Hepatocyte (in vitro differentiated cells): ENCODE data around the gene MT1E. TPM values are rescaled to one million over a fixed set of nuclear protein-coding genes. Genes with fewer than 3 reads are reported as not detected.

Experiments
- DNase-seq: peaks from one replicate; pipeline ENCODE4 v3.0.0-alpha.2; 2016; ENCODE audit warnings: low spot score
- H2AFZ ChIP-seq: fragments of 200-600 bp; sonication (generic); 2 replicates; pipeline ENCODE4 v1.6.0; 2016; ENCODE audit warnings: antibody characterized with exemption, mild to moderate bottlenecking
- H3K27ac ChIP-seq: fragments of 200-600 bp; sonication (generic); 2 replicates; pipeline ENCODE4 v1.5.1; 2016; ENCODE audit warnings: mild to moderate bottlenecking
- H3K27me3 ChIP-seq: fragments of 200-600 bp; sonication (generic); 2 replicates; pipeline ENCODE4 v1.6.1; 2016
- H3K36me3 ChIP-seq: fragments of 200-600 bp; sonication (generic); replicated peaks from 2 replicates; pipeline ENCODE4 v1.5.1; 2016; ENCODE audit warnings: low read depth; ENCODE audit not compliant: insufficient read depth
- H3K4me1 ChIP-seq: fragments of 200-600 bp; sonication (generic); 2 replicates; pipeline ENCODE4 v1.5.1; 2016; ENCODE audit warnings: mild to moderate bottlenecking, moderate library complexity; ENCODE audit not compliant: insufficient read depth
- H3K4me2 ChIP-seq: fragments of 200-600 bp; sonication (generic); 2 replicates; pipeline ENCODE4 v1.6.0; 2016
- H3K4me3 ChIP-seq: fragments of 200-600 bp; sonication (generic); 2 replicates; pipeline ENCODE4 v1.5.1; 2016; ENCODE audit warnings: mild to moderate bottlenecking
- H3K79me2 ChIP-seq: fragments of 200-600 bp; sonication (generic); 2 replicates; pipeline ENCODE4 v1.6.0; 2017; ENCODE audit warnings: mild to moderate bottlenecking
- H3K9me2 ChIP-seq: fragments of 200-600 bp; sonication (generic); replicated peaks from 2 replicates; pipeline ENCODE4 v1.6.0; 2017; ENCODE audit warnings: mild to moderate bottlenecking; ENCODE audit not compliant: insufficient read depth
- H3K9me3 ChIP-seq: fragments of 200-600 bp; sonication (generic); 2 replicates; pipeline ENCODE4 v1.5.1; 2016; ENCODE audit warnings: low read depth, mild to moderate bottlenecking
- H4K20me1 ChIP-seq: fragments of 200-600 bp; sonication (generic); 2 replicates; pipeline ENCODE4 v1.6.0; 2016; ENCODE audit warnings: mild to moderate bottlenecking; ENCODE audit not compliant: insufficient read depth, poor library complexity, severe bottlenecking
- EZH2 ChIP-seq: fragments of 200-600 bp; sonication (generic); IDR thresholded peaks from 2 replicates; pipeline ENCODE4 v1.6.1; 2016; ENCODE audit warnings: antibody characterized with exemption, mild to moderate bottlenecking, borderline replicate concordance
- EZH2phosphoT487 ChIP-seq: fragments of 200-600 bp; sonication (generic); IDR thresholded peaks from one replicate; pipeline ENCODE4 v1.6.1; 2018; ENCODE audit warnings: antibody characterized with exemption, mild to moderate bottlenecking, low read depth, moderate library complexity; ENCODE audit not compliant: unreplicated experiment, severe bottlenecking
- WGBS: methylation state at CpG from one replicate; pipeline ENCODE4 v1.1.6; 2016; ENCODE audit warnings: low lambda C conversion rate; ENCODE audit errors: missing lambda C conversion rate; 5-methylcytosine and 5-hydroxymethylcytosine counted together
- polyA plus RNA-seq: library from polyadenylated mRNA; unstranded; fragments of >200 nt; fragmentation: Nextera tagmentation; extraction: Ambion mirVana; gene quantifications from 2 replicates; pipeline ENCODE4 v1.2.1, GENCODE V29; 2016
- total RNA-seq: library from RNA; depleted of rRNA; stranded (reverse); fragments of >200 nt; gene quantifications from 2 replicates; pipeline ENCODE4 v1.2.3, GENCODE V29; 2014
- TF ChIP-seq, protein P1 (sequence below): fragments of 200-600 bp; sonication (generic); IDR thresholded peaks from 2 replicates; pipeline ENCODE4 v1.5.1; 2016; ENCODE audit warnings: antibody characterized with exemption, mild to moderate bottlenecking; ENCODE audit not compliant: poor library complexity

MT1E gene
- total and polyA plus RNA-seq, 2 experiments from 2014 or later, result 65.5 to 121 TPM

- Histone ChIP-seq H3K27ac (peak overlapping the region; percentile 34), H3K4me3 (no peak overlapping the region)
Measured at GRCh38 chr16:56625943-56626654, 518 bp downstream of the MT1E start.

DNA sequence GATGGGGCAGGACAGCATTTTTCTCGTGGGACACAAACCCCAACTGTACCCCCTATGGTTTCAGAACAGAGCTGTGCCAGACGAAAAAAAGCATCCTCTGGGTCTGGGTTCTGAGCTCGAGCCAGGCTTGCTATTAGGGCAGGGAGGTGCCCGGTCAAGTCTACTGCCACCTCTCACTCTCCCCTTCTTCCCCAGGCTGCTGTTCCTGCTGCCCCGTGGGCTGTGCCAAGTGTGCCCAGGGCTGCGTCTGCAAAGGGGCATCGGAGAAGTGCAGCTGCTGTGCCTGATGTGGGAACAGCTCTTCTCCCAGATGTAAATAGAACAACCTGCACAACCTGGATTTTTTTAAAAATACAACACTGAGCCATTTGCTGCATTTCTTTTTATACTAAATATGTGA lies 1.1 kb downstream of the MT1E start:
- Histone ChIP-seq H3K9me2 (no peaks in the 10 kb centered on the region), H4K20me1 (no peaks in the 10 kb centered on the region), H3K4me3 (no peak overlapping the region), H3K4me1 (peaks cover 4% of the 10 kb centered on the region), H3K4me2 (peak overlapping the region; percentile 97), H3K36me3 (no peaks in the 10 kb centered on the region), H3K9me3 (no peaks in the 10 kb centered on the region), H3K27ac (no peak overlapping the region), H2AFZ (no peak overlapping the region), H3K27me3 (peaks cover 54% of the 10 kb centered on the region), H3K79me2 (no peaks in the 10 kb centered on the region)
- DNase-seq, result no peak
- 57% methylated on average over 7 of the region's 7 CpGs for WGBS
- TF ChIP-seq, protein P1, sequence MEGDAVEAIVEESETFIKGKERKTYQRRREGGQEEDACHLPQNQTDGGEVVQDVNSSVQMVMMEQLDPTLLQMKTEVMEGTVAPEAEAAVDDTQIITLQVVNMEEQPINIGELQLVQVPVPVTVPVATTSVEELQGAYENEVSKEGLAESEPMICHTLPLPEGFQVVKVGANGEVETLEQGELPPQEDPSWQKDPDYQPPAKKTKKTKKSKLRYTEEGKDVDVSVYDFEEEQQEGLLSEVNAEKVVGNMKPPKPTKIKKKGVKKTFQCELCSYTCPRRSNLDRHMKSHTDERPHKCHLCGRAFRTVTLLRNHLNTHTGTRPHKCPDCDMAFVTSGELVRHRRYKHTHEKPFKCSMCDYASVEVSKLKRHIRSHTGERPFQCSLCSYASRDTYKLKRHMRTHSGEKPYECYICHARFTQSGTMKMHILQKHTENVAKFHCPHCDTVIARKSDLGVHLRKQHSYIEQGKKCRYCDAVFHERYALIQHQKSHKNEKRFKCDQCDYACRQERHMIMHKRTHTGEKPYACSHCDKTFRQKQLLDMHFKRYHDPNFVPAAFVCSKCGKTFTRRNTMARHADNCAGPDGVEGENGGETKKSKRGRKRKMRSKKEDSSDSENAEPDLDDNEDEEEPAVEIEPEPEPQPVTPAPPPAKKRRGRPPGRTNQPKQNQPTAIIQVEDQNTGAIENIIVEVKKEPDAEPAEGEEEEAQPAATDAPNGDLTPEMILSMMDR, result no peak
- no peak for TF ChIP-seq EZH2phosphoT487
- TF ChIP-seq EZH2, result no peak

More at GRCh38 chr16:56625943-56626654, 518 bp downstream of the MT1E start:
- Histone ChIP-seq H3K27me3 (peaks cover 49% of the 10 kb centered on the region), H2AFZ (no peak overlapping the region), H3K4me1 (peaks cover 4% of the 10 kb centered on the region), H4K20me1 (no peaks in the 10 kb centered on the region), H3K9me2 (no peaks in the 10 kb centered on the region), H3K79me2 (no peaks in the 10 kb centered on the region), H3K9me3 (no peaks in the 10 kb centered on the region), H3K36me3 (no peaks in the 10 kb centered on the region), H3K4me2 (peak overlapping the region; percentile 97)
- TF ChIP-seq, protein P1, result no peak
- no peak for TF ChIP-seq EZH2
- TF ChIP-seq EZH2phosphoT487, result no peak
- 36% methylated on average over 16 of the region's 16 CpGs for WGBS
- DNase-seq, result peak; percentile 50

GRCh38 chr16:56628486-56629350 lies 3.1 kb downstream of the MT1E start:
- no peaks in the 10 kb centered on the region for H4K20me1 ChIP-seq
- peaks cover 9% of the 10 kb centered on the region for H3K4me1 ChIP-seq
- WGBS, result 72% methylated on average over 9 of the region's 9 CpGs
- H3K27me3 ChIP-seq, result peaks cover 70% of the 10 kb centered on the region
- no peaks in the 10 kb centered on the region for H3K79me2 ChIP-seq
- no peak overlapping the region for H2AFZ ChIP-seq
- DNase-seq, result no peak
- no peak for TF ChIP-seq EZH2phosphoT487
- TF ChIP-seq EZH2, result no peak
- TF ChIP-seq, protein P1, result no peak
- H3K4me3 ChIP-seq, result no peak overlapping the region
- H3K9me3 ChIP-seq, result no peaks in the 10 kb centered on the region
- no peak overlapping the region for H3K27ac ChIP-seq
- no peaks in the 10 kb centered on the region for H3K36me3 ChIP-seq
- H3K9me2 ChIP-seq, result no peaks in the 10 kb centered on the region
- H3K4me2 ChIP-seq, result no peak overlapping the region
